Tibial nerve (tissue), 4 donors: ENCODE data around the gene PI16.

Experiments
- CTCF ChIP-seq, 5 experiments: fragments of 200-600 bp in 3 of 5; fragments of 450-650 bp in 2 of 5; sonication (generic) in 3 of 5; IDR thresholded peaks; one replicate each; pipeline ENCODE4 v1.5.1; 2016 to 2019; ENCODE audit warnings: antibody characterized with exemption in 5 of 5, mild to moderate bottlenecking in 3 of 5, moderate library complexity in 2 of 5
- EP300 ChIP-seq, 2 donors: sonication (generic); formaldehyde crosslinking; IDR thresholded peaks; one replicate each; pipeline ENCODE4 v1.6.1; 2017; ENCODE audit warnings: antibody characterized with exemption in 2 of 2, mild to moderate bottlenecking in 1 of 2
- POLR2A ChIP-seq, 2 donors: fragments of 450-650 bp; IDR thresholded peaks; one replicate each; pipeline ENCODE4 v1.6.1; 2017; ENCODE audit warnings: antibody characterized with exemption in 2 of 2, mild to moderate bottlenecking in 2 of 2, moderate library complexity in 2 of 2

- no peak for TF ChIP-seq CTCF (IDR thresholded peaks at IDR 0.05)
- no peak for TF ChIP-seq EP300 (IDR thresholded peaks at IDR 0.05)
- no peak for TF ChIP-seq POLR2A (IDR thresholded peaks at IDR 0.05)
Observed at GRCh38 chr6:36976007-36976264, 21.4 kb downstream of the PI16 start.
